Osteocyte (in vitro differentiated cells): Measurements from ENCODE around the gene PIMREG. TPM values are rescaled to one million over a fixed set of nuclear protein-coding genes. Genes with fewer than 3 reads are reported as not detected.

ENCODE experiments used
- DNase-seq: peaks from one replicate; pipeline ENCODE4 v3.0.0; 2021; ENCODE audit warnings: mixed read lengths; ENCODE audit not compliant: unreplicated experiment; ENCODE audit errors: extremely low spot score
- H3K27ac Mint-ChIP-seq: one replicate; pipeline ENCODE4 v1.8.0; 2021; ENCODE audit warnings: mild to moderate bottlenecking, mixed read lengths; ENCODE audit not compliant: unreplicated experiment
- H3K27me3 Mint-ChIP-seq: one replicate; pipeline ENCODE4 v1.8.0; 2021; ENCODE audit warnings: mixed read lengths; ENCODE audit not compliant: unreplicated experiment
- H3K36me3 Mint-ChIP-seq: one replicate; pipeline ENCODE4 v1.8.0; 2021; ENCODE audit warnings: mixed read lengths; ENCODE audit not compliant: unreplicated experiment
- H3K4me1 Mint-ChIP-seq: one replicate; pipeline ENCODE4 v1.8.0; 2021; ENCODE audit warnings: mixed read lengths; ENCODE audit not compliant: unreplicated experiment
- H3K4me3 Mint-ChIP-seq: one replicate; pipeline ENCODE4 v1.8.0; 2021; ENCODE audit warnings: mild to moderate bottlenecking, moderate library complexity, mixed read lengths; ENCODE audit not compliant: unreplicated experiment
- H3K9me3 Mint-ChIP-seq: one replicate; pipeline ENCODE4 v1.8.0; 2021; ENCODE audit warnings: mixed read lengths; ENCODE audit not compliant: unreplicated experiment
- CTCF ChIP-seq: fragments of 200-600 bp; sonication (generic); IDR thresholded peaks from 2 replicates; pipeline ENCODE4 v1.5.0; 2021; ENCODE audit warnings: antibody characterized with exemption, mild to moderate bottlenecking, moderate library complexity
- total RNA-seq: library from RNA; stranded (reverse); gene quantifications from 2 replicates; pipeline ENCODE4 v1.2.1, GENCODE V29; 2021

Gene PIMREG
- total RNA-seq, 1 donor from 2014 or later = 8.9 TPM

DNA sequence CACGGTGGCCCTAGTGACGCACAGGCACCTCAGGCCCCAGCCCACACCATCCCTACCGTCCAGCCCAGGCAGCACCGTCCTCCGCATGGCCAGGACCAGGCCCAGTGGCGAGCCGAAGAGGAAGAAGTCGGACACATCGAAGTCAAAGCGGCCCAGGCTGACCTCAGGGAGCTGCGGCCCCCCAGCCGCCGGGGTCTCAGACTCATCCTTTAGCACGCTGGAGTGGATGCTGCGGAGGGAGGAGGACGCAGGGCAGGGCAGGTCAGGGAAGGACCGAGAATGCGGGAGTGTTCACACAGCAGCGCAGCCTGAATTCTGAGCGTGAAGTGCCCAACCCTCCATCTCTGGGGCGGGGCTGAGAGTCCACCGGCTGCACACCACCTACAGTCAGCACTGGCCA lies 30.1 kb downstream of the PIMREG start:
- no peak overlapping the region for H3K27ac Mint-ChIP-seq
- no peaks in the 10 kb centered on the region for H3K27me3 Mint-ChIP-seq
- no peaks in the 10 kb centered on the region for H3K36me3 Mint-ChIP-seq
- no peak overlapping the region for H3K4me3 Mint-ChIP-seq
- no peaks in the 10 kb centered on the region for H3K9me3 Mint-ChIP-seq
- DNase-seq = no peak
- H3K4me1 Mint-ChIP-seq = peaks cover 18% of the 10 kb centered on the region
- TF ChIP-seq CTCF = no peak

DNA sequence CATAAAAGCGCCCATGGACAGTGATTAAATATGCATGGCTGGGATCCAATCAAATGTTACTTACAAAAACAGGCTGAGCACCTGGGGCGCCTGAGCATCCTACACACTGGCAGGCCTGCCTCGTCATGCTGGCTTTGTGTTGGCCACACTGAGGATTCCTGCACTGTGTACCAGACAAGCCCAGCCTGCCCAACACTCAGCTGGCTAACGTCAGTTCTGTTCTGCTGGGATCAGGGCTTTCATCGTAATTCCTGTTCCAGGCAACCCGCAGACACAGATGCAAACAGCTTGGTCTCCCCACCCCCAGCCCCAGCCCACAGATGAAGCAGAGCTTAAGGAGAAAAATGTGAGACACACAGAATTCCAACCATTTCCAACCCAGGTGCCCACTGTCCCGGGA lies 30.7 kb downstream of the PIMREG start:
- H3K4me3 Mint-ChIP-seq = no peak overlapping the region
- no peaks in the 10 kb centered on the region for H3K36me3 Mint-ChIP-seq
- H3K27ac Mint-ChIP-seq = no peak overlapping the region
- peaks cover 18% of the 10 kb centered on the region for H3K4me1 Mint-ChIP-seq
- DNase-seq = no peak
- TF ChIP-seq CTCF = no peak
- H3K27me3 Mint-ChIP-seq = no peaks in the 10 kb centered on the region
- H3K9me3 Mint-ChIP-seq = no peaks in the 10 kb centered on the region

GRCh38 chr17:6475411-6475810 lies 31.2 kb downstream of the PIMREG start:
- H3K4me1 Mint-ChIP-seq = peaks cover 15% of the 10 kb centered on the region
- H3K27me3 Mint-ChIP-seq = no peaks in the 10 kb centered on the region
- no peak for DNase-seq
- no peak overlapping the region for H3K4me3 Mint-ChIP-seq
- no peaks in the 10 kb centered on the region for H3K36me3 Mint-ChIP-seq
- no peak overlapping the region for H3K27ac Mint-ChIP-seq
- TF ChIP-seq CTCF = no peak
- no peaks in the 10 kb centered on the region for H3K9me3 Mint-ChIP-seq

GRCh38 chr17:6476076-6476809 lies 32.0 kb downstream of the PIMREG start:
- no peak for DNase-seq
- Mint-ChIP-seq H3K4me1 (peaks cover 14% of the 10 kb centered on the region), H3K27me3 (no peaks in the 10 kb centered on the region), H3K9me3 (no peaks in the 10 kb centered on the region), H3K4me3 (no peak overlapping the region), H3K27ac (no peak overlapping the region), H3K36me3 (no peaks in the 10 kb centered on the region)
- TF ChIP-seq CTCF = no peak

GRCh38 chr17:6476810-6477179 lies 32.5 kb downstream of the PIMREG start:
- H3K36me3 Mint-ChIP-seq = no peaks in the 10 kb centered on the region
- H3K27ac Mint-ChIP-seq = no peak overlapping the region
- peaks cover 8% of the 10 kb centered on the region for H3K4me1 Mint-ChIP-seq
- H3K27me3 Mint-ChIP-seq = no peaks in the 10 kb centered on the region
- H3K9me3 Mint-ChIP-seq = no peaks in the 10 kb centered on the region
- no peak for TF ChIP-seq CTCF
- H3K4me3 Mint-ChIP-seq = no peak overlapping the region
- DNase-seq = no peak
